ENCODE data around the gene NAB2.
"Not testable (repeated sequence)": the region's sequence is repeated elsewhere in the genome, so short reads cannot be mapped to it uniquely, and the experiment has no call there.

NAB2 gene

DNA sequence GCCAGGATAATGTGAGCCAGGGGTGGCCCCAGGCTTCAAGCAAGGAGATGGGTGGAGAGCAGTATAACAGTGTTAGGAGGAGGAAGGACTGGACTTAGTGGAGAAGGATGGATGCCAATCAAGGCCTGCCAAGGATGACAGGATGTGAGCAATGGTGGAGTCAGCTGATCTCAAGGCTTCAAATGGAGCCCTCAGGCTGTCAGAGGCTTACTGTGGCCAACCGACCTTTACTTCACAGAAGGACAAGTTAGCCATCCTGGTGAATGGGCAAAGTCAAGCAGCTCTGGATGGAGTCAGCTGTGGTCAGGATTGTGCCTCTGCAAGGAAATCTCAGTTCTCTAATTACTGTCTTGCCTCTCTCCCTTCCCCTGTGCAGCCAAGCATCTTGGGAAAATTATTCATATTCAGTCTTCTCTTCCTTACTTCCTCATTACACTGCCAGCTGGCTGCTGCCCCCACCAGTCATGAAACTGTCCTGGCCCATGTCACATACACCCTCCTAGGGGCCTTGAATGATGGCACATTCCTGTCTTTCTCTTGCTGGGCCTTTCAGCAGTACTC, 29.9 kb downstream of the NAB2 start:
- TF ChIP-seq, protein P1, sequence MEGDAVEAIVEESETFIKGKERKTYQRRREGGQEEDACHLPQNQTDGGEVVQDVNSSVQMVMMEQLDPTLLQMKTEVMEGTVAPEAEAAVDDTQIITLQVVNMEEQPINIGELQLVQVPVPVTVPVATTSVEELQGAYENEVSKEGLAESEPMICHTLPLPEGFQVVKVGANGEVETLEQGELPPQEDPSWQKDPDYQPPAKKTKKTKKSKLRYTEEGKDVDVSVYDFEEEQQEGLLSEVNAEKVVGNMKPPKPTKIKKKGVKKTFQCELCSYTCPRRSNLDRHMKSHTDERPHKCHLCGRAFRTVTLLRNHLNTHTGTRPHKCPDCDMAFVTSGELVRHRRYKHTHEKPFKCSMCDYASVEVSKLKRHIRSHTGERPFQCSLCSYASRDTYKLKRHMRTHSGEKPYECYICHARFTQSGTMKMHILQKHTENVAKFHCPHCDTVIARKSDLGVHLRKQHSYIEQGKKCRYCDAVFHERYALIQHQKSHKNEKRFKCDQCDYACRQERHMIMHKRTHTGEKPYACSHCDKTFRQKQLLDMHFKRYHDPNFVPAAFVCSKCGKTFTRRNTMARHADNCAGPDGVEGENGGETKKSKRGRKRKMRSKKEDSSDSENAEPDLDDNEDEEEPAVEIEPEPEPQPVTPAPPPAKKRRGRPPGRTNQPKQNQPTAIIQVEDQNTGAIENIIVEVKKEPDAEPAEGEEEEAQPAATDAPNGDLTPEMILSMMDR (IDR thresholded peaks at IDR 0.05; ENCODE audit: insufficient read depth, low read depth, low read length, missing control alignments) = no peak
- peak; percentile 24 for DNase-seq (ENCODE audit: low read depth)
- H3K4me3 ChIP-seq (ENCODE audit: low read depth, low read length) = no peak overlapping the region

DNA sequence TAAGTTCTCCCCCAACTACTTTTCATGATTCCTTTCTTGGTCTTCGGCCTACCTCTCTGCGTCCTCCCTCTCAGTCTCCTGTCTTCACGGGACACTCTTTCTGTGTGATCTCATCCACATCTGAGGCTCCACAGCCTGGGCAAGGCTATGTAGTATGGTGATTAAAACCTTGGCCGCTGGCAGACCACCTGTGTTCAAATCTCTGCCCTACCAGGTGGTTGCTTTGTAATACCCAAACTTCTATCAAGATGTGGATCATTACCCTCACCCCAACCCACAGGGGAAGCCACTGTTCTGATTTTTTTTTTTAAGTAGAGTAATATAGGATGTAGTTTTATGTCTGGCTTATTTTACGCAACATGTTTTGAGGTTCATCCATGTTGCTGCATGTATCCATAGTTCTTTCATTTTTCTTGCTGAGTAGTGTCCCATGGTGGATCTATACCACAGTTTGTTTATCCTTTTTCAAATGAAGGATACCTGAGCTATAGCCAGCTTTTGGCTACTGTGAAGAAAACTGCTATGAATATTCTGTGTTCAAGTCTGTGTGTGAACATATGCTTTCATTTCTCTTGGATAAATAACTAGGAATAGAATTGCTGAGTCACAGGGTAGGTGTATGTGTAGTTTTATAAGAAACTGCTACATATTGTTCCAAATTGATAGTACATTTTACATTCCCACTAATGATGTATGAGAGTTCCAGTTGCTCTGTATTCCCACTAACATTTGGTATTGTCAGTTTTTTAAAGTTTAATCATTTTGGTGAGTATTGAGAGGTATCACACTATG, 30.6 kb downstream of the NAB2 start:
- TF ChIP-seq, protein P1 (IDR thresholded peaks at IDR 0.05; ENCODE audit: insufficient read depth, low read depth, low read length, missing control alignments) = no peak
- H3K4me3 ChIP-seq (ENCODE audit: low read depth, low read length) = no peak overlapping the region
- DNase-seq (ENCODE audit: low read depth) = no peak

DNA sequence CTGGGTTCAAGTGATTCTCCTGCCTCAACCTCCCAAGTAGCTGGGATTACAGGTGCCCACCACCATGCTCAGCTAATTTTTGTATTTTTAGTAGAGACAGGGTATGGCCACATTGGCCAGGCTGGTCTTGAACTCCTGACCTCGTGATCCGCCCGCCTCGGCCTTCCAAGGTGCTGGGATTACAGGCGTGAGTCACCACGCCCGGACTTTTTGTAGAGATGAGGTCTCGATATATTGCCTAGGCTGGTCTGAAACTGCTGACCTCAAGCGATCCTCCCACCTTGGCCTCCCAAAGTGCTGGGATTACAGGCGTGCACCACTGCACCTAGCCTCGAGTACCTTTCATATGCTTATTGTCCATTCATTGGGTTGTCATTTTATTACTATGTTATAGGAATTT, 31.8 kb downstream of the NAB2 start:
- DNase-seq (ENCODE audit: low read depth); H3K4me3 ChIP-seq (ENCODE audit: low read depth, low read length): not testable (repeated sequence)

DNA sequence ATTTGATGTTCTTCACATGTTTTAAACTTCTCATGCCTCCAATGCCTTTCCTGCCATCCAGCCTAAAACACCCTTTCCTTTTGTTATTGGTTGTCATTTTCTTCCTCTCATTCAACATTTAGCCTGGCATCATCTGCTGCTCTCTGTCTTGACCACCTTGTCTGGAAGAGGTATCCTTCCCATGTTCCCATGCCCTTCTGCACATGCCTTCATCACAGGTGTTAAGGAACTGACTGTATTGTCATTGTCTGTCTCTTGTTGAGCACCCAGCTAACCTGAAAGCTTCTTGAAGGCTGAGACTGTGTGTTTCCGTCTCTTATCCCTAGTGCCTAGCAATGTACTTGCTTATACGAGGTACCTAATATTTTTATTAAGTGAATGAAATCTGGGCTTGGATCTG, 34.9 kb downstream of the NAB2 start:
- no peak for DNase-seq (ENCODE audit: low read depth)
- H3K4me3 ChIP-seq (ENCODE audit: low read depth, low read length) = no peak overlapping the region
- TF ChIP-seq, protein P1 (IDR thresholded peaks at IDR 0.05; ENCODE audit: insufficient read depth, low read depth, low read length, missing control alignments) = no peak

DNA sequence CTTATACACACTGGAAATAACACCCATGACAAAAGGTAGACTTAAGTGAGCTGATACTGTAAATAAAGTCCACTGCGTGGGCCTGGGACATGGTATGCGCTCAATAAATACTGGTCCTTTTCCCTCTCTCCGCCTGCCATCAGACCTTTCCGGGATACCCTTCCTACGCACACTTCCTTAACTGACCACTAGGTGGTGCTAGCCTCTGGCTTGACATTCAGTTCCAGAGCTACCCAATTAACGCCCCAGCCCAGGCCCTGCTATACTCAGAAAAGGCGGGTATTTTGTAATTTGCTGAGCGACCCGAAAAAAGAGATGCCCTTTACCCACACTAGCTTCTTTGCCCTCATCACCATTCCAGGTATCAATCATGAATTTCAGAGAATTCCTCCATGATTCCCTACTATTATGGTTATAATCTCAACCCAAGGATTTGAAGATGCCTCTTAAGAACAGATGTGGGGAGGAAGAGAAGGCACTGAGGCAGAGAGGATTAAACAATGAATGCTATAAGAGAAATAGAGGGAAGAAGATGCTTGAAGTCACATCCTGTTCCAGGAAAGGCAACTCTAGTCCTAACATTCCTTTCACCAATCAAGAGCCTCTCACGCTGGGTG, 35.5 kb downstream of the NAB2 start:
- no peak overlapping the region for H3K4me3 ChIP-seq (ENCODE audit: low read depth, low read length)
- peak; percentile 78 for DNase-seq (ENCODE audit: low read depth)
- TF ChIP-seq, protein P1 (IDR thresholded peaks at IDR 0.05; ENCODE audit: insufficient read depth, low read depth, low read length, missing control alignments) = peak; percentile 92

DNA sequence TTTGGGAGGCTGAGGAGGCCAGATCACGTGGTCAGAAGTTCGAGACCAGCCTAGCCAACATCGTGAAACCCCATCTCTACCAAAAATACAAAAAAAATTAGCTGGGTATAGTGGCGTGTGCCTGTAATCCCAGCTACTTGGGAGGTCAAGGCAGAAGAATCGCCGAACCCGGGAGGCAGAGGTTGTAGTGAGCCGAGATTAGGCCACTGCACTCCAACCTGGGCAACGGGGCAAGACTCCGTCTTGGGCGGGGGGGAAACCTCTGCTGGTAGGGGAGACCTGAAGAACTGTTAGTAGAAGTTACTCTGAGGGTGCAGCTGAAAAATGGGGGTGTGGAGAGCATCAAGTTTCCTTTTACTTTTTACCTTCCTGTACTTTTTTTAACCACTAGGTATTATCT, 37.1 kb downstream of the NAB2 start:
- TF ChIP-seq, protein P1 (IDR thresholded peaks at IDR 0.05; ENCODE audit: insufficient read depth, low read depth, low read length, missing control alignments) = no peak
- no peak overlapping the region for H3K4me3 ChIP-seq (ENCODE audit: low read depth, low read length)
- DNase-seq (ENCODE audit: low read depth) = no peak

DNA sequence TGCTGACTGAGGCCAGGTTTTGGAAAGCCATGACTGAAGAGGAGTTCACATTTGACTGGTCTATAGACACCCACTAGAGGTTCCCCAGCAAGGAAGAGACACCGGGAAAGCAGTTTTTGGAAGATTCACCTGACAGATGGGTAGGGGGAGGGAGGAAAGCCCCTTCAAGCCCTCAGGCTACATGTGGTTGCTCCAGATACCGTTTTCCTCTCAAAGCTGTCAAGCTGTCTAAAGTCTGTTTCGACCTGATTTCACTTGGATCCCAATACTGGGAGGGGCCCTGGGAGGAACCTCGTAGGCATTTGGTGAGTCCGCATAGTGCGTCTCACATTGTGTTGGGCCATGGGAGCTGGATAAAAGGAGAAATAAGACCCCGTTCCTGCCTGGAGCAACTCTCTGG, 37.6 kb downstream of the NAB2 start:
- H3K4me3 ChIP-seq (ENCODE audit: low read depth, low read length) = no peak overlapping the region
- DNase-seq (ENCODE audit: low read depth) = no peak
- TF ChIP-seq, protein P1 (IDR thresholded peaks at IDR 0.05; ENCODE audit: insufficient read depth, low read depth, low read length, missing control alignments) = no peak

Measured in GM12865 (cell line).